ENCODE measurements around the gene ATP10B.
"Not testable (repeated sequence)": the region's sequence is repeated elsewhere in the genome, so short reads cannot be mapped to it uniquely, and the experiment has no call there.

Gene ATP10B

GRCh38 chr5:160852049-160852448 lies at the start of gene ATP10B:
TSS of gene ATP10B (minus strand) at chr5:160852211. CDS start at chr5:160688074, 164,137 bp downstream.
- no peaks in the 10 kb centered on the region for H3K4me1 ChIP-seq (ENCODE audit: insufficient read depth, low read length)
- H3K27me3 ChIP-seq (ENCODE audit: insufficient read depth, low read length), result no peaks in the 10 kb centered on the region
- H3K36me3 ChIP-seq (ENCODE audit: insufficient read depth, low read length), result no peaks in the 10 kb centered on the region
- H3K4me3 ChIP-seq (ENCODE audit: low read length), result no peak within 1 kb of the TSS
- no peak within 1 kb of the TSS for H2AFZ ChIP-seq (ENCODE audit: low read depth, low read length)
- H3K9me3 ChIP-seq (ENCODE audit: low read length), result no peaks in the 10 kb centered on the region

- H2AFZ ChIP-seq (ENCODE audit: low read depth, low read length), result no peak overlapping the region
- no peaks in the 10 kb centered on the region for H3K27me3 ChIP-seq (ENCODE audit: insufficient read depth, low read length)
- no peaks in the 10 kb centered on the region for H3K9me3 ChIP-seq (ENCODE audit: low read length)
- no peak overlapping the region for H3K4me3 ChIP-seq (ENCODE audit: low read length)
- H3K4me1 ChIP-seq (ENCODE audit: insufficient read depth, low read length), result no peaks in the 10 kb centered on the region
- H3K36me3 ChIP-seq (ENCODE audit: insufficient read depth, low read length), result no peaks in the 10 kb centered on the region
These were observed 49.6 kb upstream of the ATP10B start for GRCh38 chr5:160901656-160902055.

- no peak overlapping the region for H3K4me3 ChIP-seq (ENCODE audit: low read length)
- H3K9me3 ChIP-seq (ENCODE audit: low read length), result no peaks in the 10 kb centered on the region
- no peak overlapping the region for H2AFZ ChIP-seq (ENCODE audit: low read depth, low read length)
- no peaks in the 10 kb centered on the region for H3K36me3 ChIP-seq (ENCODE audit: insufficient read depth, low read length)
- no peaks in the 10 kb centered on the region for H3K4me1 ChIP-seq (ENCODE audit: insufficient read depth, low read length)
- H3K27me3 ChIP-seq (ENCODE audit: insufficient read depth, low read length), result no peaks in the 10 kb centered on the region
These were observed 47.7 kb upstream of the ATP10B start for GRCh38 chr5:160899735-160900134.

- H3K4me3 ChIP-seq (ENCODE audit: low read length); H3K27me3 ChIP-seq (ENCODE audit: insufficient read depth, low read length); H3K9me3 ChIP-seq (ENCODE audit: low read length); H3K4me1 ChIP-seq (ENCODE audit: insufficient read depth, low read length); H3K36me3 ChIP-seq (ENCODE audit: insufficient read depth, low read length); H2AFZ ChIP-seq (ENCODE audit: low read depth, low read length): not testable (repeated sequence)
These were observed 41.4 kb upstream of the ATP10B start for GRCh38 chr5:160893180-160893964.

- no peaks in the 10 kb centered on the region for H3K27me3 ChIP-seq (ENCODE audit: insufficient read depth, low read length)
- no peak overlapping the region for H2AFZ ChIP-seq (ENCODE audit: low read depth, low read length)
- H3K4me3 ChIP-seq (ENCODE audit: low read length), result no peak overlapping the region
- H3K9me3 ChIP-seq (ENCODE audit: low read length), result no peaks in the 10 kb centered on the region
- no peaks in the 10 kb centered on the region for H3K36me3 ChIP-seq (ENCODE audit: insufficient read depth, low read length)
- no peaks in the 10 kb centered on the region for H3K4me1 ChIP-seq (ENCODE audit: insufficient read depth, low read length)
These were observed 35.8 kb upstream of the ATP10B start for GRCh38 chr5:160887780-160888179.

GRCh38 chr5:160873560-160874200 lies 21.7 kb upstream of the ATP10B start:
- not testable (repeated sequence) for H2AFZ ChIP-seq (ENCODE audit: low read depth, low read length); H3K27me3 ChIP-seq (ENCODE audit: insufficient read depth, low read length); H3K4me1 ChIP-seq (ENCODE audit: insufficient read depth, low read length); H3K9me3 ChIP-seq (ENCODE audit: low read length); H3K4me3 ChIP-seq (ENCODE audit: low read length); H3K36me3 ChIP-seq (ENCODE audit: insufficient read depth, low read length)

GRCh38 chr5:160869989-160870521 lies 18.0 kb upstream of the ATP10B start:
- Histone ChIP-seq H2AFZ (ENCODE audit: low read depth, low read length) (no peak overlapping the region), H3K27me3 (ENCODE audit: insufficient read depth, low read length) (no peaks in the 10 kb centered on the region), H3K9me3 (ENCODE audit: low read length) (no peaks in the 10 kb centered on the region), H3K4me3 (ENCODE audit: low read length) (no peak overlapping the region), H3K36me3 (ENCODE audit: insufficient read depth, low read length) (no peaks in the 10 kb centered on the region), H3K4me1 (ENCODE audit: insufficient read depth, low read length) (no peaks in the 10 kb centered on the region)

- Histone ChIP-seq H2AFZ (ENCODE audit: low read depth, low read length) (no peak overlapping the region), H3K36me3 (ENCODE audit: insufficient read depth, low read length) (no peaks in the 10 kb centered on the region), H3K4me1 (ENCODE audit: insufficient read depth, low read length) (no peaks in the 10 kb centered on the region), H3K27me3 (ENCODE audit: insufficient read depth, low read length) (no peaks in the 10 kb centered on the region), H3K4me3 (ENCODE audit: low read length) (no peak overlapping the region), H3K9me3 (ENCODE audit: low read length) (no peaks in the 10 kb centered on the region)
These were observed 16.0 kb upstream of the ATP10B start for GRCh38 chr5:160867976-160868375.

GRCh38 chr5:160851451-160851850 lies 560 bp downstream of the ATP10B start:
- Histone ChIP-seq H3K27me3 (ENCODE audit: insufficient read depth, low read length) (no peaks in the 10 kb centered on the region), H3K4me1 (ENCODE audit: insufficient read depth, low read length) (no peaks in the 10 kb centered on the region), H3K9me3 (ENCODE audit: low read length) (no peaks in the 10 kb centered on the region), H3K36me3 (ENCODE audit: insufficient read depth, low read length) (no peaks in the 10 kb centered on the region), H3K4me3 (ENCODE audit: low read length) (no peak overlapping the region), H2AFZ (ENCODE audit: low read depth, low read length) (no peak overlapping the region)

GRCh38 chr5:160850421-160850820 lies 1.6 kb downstream of the ATP10B start:
- H3K36me3 ChIP-seq (ENCODE audit: insufficient read depth, low read length), result no peaks in the 10 kb centered on the region
- H3K27me3 ChIP-seq (ENCODE audit: insufficient read depth, low read length), result no peaks in the 10 kb centered on the region
- no peak overlapping the region for H3K4me3 ChIP-seq (ENCODE audit: low read length)
- H2AFZ ChIP-seq (ENCODE audit: low read depth, low read length), result no peak overlapping the region
- H3K4me1 ChIP-seq (ENCODE audit: insufficient read depth, low read length), result no peaks in the 10 kb centered on the region
- no peaks in the 10 kb centered on the region for H3K9me3 ChIP-seq (ENCODE audit: low read length)

GRCh38 chr5:160847526-160848085 lies 4.4 kb downstream of the ATP10B start:
- no peak overlapping the region for H2AFZ ChIP-seq (ENCODE audit: low read depth, low read length)
- H3K4me3 ChIP-seq (ENCODE audit: low read length), result no peak overlapping the region
- H3K27me3 ChIP-seq (ENCODE audit: insufficient read depth, low read length), result no peaks in the 10 kb centered on the region
- H3K4me1 ChIP-seq (ENCODE audit: insufficient read depth, low read length), result no peaks in the 10 kb centered on the region
- no peaks in the 10 kb centered on the region for H3K9me3 ChIP-seq (ENCODE audit: low read length)
- no peaks in the 10 kb centered on the region for H3K36me3 ChIP-seq (ENCODE audit: insufficient read depth, low read length)

- Histone ChIP-seq H3K9me3 (ENCODE audit: low read length) (no peaks in the 10 kb centered on the region), H3K4me1 (ENCODE audit: insufficient read depth, low read length) (no peaks in the 10 kb centered on the region), H3K4me3 (ENCODE audit: low read length) (no peak overlapping the region), H3K27me3 (ENCODE audit: insufficient read depth, low read length) (no peaks in the 10 kb centered on the region), H2AFZ (ENCODE audit: low read depth, low read length) (no peak overlapping the region), H3K36me3 (ENCODE audit: insufficient read depth, low read length) (no peaks in the 10 kb centered on the region)
These were observed 5.4 kb downstream of the ATP10B start for GRCh38 chr5:160846642-160847041.

GRCh38 chr5:160844177-160844576 lies 7.8 kb downstream of the ATP10B start:
- H3K36me3 ChIP-seq (ENCODE audit: insufficient read depth, low read length), result no peaks in the 10 kb centered on the region
- H3K4me3 ChIP-seq (ENCODE audit: low read length), result no peak overlapping the region
- H2AFZ ChIP-seq (ENCODE audit: low read depth, low read length), result no peak overlapping the region
- H3K9me3 ChIP-seq (ENCODE audit: low read length), result no peaks in the 10 kb centered on the region
- H3K27me3 ChIP-seq (ENCODE audit: insufficient read depth, low read length), result no peaks in the 10 kb centered on the region
- H3K4me1 ChIP-seq (ENCODE audit: insufficient read depth, low read length), result no peaks in the 10 kb centered on the region

All from neuron (in vitro differentiated cells).